ENCODE results near the gene BHLHA15. TPM values are rescaled to one million over a fixed set of nuclear protein-coding genes. Genes with fewer than 3 reads are reported as not detected.

The BHLHA15 gene
- total RNA-seq, 2 donors from 2014 or later: not detected

GRCh38 chr7:98229991-98230745 is 18.9 kb downstream of the BHLHA15 start:
- TF ChIP-seq CTCF (IDR thresholded peaks at IDR 0.05): no peak
- ATAC-seq (ENCODE audit: insufficient number of reproducible peaks, low FRiP score, low read depth): no peak
- Histone ChIP-seq H3K9me3 (no peaks in the 10 kb centered on the region), H3K36me3 (peaks cover 17% of the 10 kb centered on the region), H3K4me1 (ENCODE audit: control insufficient read depth in 1 of 2, low read depth in 2 of 2) (no peaks in the 10 kb centered on the region), H3K27ac (no peak overlapping the region), H3K27me3 (replicated peaks; ENCODE audit: insufficient read depth) (no peaks in the 10 kb centered on the region), H3K4me3 (no peak overlapping the region)
- DNase-seq (ENCODE audit: low spot score): no peak

GRCh38 chr7:98230746-98231471 is 19.7 kb downstream of the BHLHA15 start:
- TF ChIP-seq CTCF (IDR thresholded peaks at IDR 0.05): no peak
- DNase-seq (ENCODE audit: low spot score) (no peak), ATAC-seq (ENCODE audit: insufficient number of reproducible peaks, low FRiP score, low read depth) (no peak)
- Histone ChIP-seq H3K27me3 (replicated peaks; ENCODE audit: insufficient read depth) (no peaks in the 10 kb centered on the region), H3K27ac (no peak overlapping the region), H3K4me1 (ENCODE audit: control insufficient read depth in 1 of 2, low read depth in 2 of 2) (no peaks in the 10 kb centered on the region), H3K9me3 (no peaks in the 10 kb centered on the region), H3K4me3 (no peak overlapping the region), H3K36me3 (peaks cover 14% of the 10 kb centered on the region)

GRCh38 chr7:98231493-98232262 is 20.4 kb downstream of the BHLHA15 start:
- H3K4me1 ChIP-seq (ENCODE audit: control insufficient read depth in 1 of 2, low read depth in 2 of 2): no peaks in the 10 kb centered on the region
- peaks cover 8% of the 10 kb centered on the region for H3K36me3 ChIP-seq
- no peak for DNase-seq (ENCODE audit: low spot score)
- H3K27ac ChIP-seq: no peak overlapping the region
- ATAC-seq (ENCODE audit: insufficient number of reproducible peaks, low FRiP score, low read depth): no peak
- no peaks in the 10 kb centered on the region for H3K27me3 ChIP-seq (replicated peaks; ENCODE audit: insufficient read depth)
- H3K4me3 ChIP-seq: no peak overlapping the region
- no peak for TF ChIP-seq CTCF (IDR thresholded peaks at IDR 0.05)
- no peaks in the 10 kb centered on the region for H3K9me3 ChIP-seq

- ATAC-seq (ENCODE audit: insufficient number of reproducible peaks, low FRiP score, low read depth): no peak
- Histone ChIP-seq H3K4me3 (no peak overlapping the region), H3K36me3 (peaks cover 10% of the 10 kb centered on the region), H3K27ac (no peak overlapping the region), H3K4me1 (ENCODE audit: control insufficient read depth in 1 of 2, low read depth in 2 of 2) (no peaks in the 10 kb centered on the region), H3K27me3 (replicated peaks; ENCODE audit: insufficient read depth) (no peaks in the 10 kb centered on the region), H3K9me3 (no peaks in the 10 kb centered on the region)
- no peak for DNase-seq (ENCODE audit: low spot score)
- no peak for TF ChIP-seq CTCF (IDR thresholded peaks at IDR 0.05)
Observed at GRCh38 chr7:98232263-98232585, 21.0 kb downstream of the BHLHA15 start.

- Histone ChIP-seq H3K4me3 (no peak overlapping the region), H3K27me3 (replicated peaks; ENCODE audit: insufficient read depth) (no peaks in the 10 kb centered on the region), H3K9me3 (no peaks in the 10 kb centered on the region), H3K27ac (no peak overlapping the region), H3K4me1 (ENCODE audit: control insufficient read depth in 1 of 2, low read depth in 2 of 2) (no peaks in the 10 kb centered on the region), H3K36me3 (peaks cover 13% of the 10 kb centered on the region)
- no peak for ATAC-seq (ENCODE audit: insufficient number of reproducible peaks, low FRiP score, low read depth)
- TF ChIP-seq CTCF (IDR thresholded peaks at IDR 0.05): no peak
- DNase-seq (ENCODE audit: low spot score): no peak
Observed at GRCh38 chr7:98232799-98233198, 21.6 kb downstream of the BHLHA15 start.

Measured in thoracic aorta (tissue), 2 donors.